NCI-H748 (cell line): ENCODE results near the gene ITPA.

Experiments used
- DNase-seq: peaks from one replicate; lab custom pipeline; 2025; ENCODE audit not compliant: unreplicated experiment; lab: John Stamatoyannopoulos, UW

Gene ITPA

DNA sequence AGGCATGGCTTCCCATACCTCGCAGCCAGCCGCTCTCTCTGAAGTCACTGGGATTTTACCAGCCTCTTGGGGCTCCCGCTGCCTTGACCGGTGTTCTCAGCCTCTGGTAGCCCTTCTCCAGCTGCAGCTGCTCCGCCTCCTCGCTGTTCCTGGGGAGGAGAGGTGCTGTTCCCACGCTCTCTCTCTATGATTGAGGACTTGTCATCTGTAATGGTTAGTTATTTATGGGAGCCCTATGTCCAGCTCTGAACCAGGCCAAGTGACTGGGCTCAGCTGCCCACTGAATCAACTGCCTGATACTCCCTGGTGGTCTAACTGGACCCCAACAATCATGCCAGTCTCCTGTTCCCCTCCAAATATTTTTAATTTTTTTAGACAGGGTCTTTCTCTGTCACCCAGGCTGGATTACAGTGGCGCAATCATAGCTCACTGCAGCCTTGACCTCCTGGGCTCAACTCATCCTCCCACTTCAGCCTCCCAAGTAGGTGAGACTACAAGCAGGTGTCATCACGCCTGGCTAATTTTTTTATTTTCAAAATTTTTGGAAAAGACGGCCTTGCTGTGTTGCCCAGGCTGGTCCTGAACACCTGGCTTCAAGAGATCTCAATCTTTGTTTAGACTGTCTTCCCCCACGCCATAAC, 34.5 kb downstream of the ITPA start:
- no peak for DNase-seq

DNA sequence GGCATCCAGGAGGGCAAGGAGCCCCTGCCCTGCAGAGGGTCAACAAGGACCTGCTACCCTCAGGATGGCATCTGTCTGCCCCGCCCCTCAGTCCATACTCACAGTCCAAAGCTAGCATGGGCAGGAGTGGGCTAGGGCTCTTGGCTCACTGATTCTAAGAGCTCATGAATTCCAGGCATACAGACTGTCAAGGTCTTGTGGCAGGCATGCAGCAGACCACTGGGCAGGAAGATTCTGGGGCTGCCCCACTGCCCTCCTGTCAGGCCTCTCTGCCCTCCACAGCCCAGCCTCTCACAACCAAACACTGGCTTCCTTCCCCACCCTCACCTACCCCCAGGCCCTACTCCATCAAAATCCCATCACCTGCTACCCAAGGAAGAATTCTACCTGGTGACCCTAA, 35.3 kb downstream of the ITPA start:
- no peak for DNase-seq

DNA sequence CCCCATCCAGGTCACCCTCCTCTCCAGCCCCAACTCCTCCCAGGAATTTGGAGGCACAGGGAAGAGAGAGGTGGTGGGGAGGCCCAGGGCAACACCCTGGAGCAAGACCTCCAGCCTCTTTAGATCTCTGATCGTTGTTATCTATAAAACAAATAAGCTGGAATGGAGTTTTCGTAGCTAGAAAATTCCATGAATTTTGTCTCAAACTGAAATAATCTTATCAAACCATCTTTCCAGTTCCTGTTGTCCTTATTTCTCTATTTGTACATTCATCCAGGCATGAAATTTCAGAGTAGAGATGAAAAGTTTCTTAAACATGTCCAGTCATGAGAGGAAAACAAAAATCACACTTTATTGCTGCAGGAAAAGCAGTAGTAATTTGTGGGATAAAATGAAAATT, 35.9 kb downstream of the ITPA start:
- no peak for DNase-seq

DNA sequence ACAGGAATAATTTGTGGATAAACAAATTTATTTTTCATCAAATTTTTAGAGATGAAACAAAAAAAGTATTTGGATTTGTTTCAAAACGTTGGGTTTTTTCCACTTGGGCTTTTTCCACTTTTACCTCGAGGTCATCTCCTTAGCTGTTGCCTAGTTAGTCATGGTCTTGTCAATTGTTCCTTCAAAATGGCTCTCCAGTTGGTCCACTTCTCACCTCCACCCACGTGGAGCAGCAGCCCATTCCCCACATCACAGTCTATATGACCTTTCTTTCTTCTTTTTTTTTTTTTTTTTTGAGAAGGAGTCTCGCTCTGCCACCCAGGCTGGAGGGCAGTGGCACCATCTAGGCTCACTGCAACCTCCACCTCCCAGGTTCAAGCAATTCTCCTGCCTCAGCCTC, 36.4 kb downstream of the ITPA start:
- no peak for DNase-seq

DNA sequence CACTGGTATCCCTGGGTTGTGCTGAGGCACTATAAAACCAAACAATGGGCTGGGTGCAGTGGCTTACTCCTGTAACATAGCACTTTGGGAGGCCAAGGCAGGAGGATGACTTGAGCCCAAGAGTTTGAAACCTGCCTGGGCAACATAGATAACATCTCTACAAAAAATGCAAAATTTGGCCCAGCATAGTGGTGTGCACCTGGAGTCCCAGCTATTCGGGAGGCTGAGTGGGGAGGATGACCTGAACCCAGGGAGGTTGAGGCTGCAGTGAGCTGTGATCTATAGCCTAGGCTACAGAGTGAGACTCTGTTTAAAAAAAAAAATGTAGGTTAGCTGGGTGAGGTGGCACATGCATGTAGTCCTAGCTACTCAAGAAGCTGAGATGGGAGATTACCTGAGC, 37.4 kb downstream of the ITPA start:
- DNase-seq: no peak

DNA sequence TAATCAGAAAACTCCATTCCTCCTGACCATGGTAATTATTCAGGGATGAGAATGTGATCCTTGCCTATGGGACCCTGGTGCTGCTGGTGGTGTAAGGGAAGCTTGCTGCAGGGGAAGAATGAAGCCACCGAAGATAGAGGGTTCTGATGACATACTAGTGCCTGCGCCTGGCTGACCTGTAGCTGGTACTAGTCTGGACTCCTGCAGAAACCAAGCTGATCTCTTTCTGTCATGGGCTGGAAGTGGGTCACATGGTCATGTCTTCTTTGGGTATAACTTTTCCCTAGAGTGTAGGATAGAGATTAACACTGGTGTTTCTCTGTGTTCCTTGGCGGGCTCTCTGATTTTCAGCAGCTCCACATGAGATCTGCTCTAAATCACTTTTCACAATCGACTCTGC, 38.3 kb downstream of the ITPA start:
- no peak for DNase-seq

DNA sequence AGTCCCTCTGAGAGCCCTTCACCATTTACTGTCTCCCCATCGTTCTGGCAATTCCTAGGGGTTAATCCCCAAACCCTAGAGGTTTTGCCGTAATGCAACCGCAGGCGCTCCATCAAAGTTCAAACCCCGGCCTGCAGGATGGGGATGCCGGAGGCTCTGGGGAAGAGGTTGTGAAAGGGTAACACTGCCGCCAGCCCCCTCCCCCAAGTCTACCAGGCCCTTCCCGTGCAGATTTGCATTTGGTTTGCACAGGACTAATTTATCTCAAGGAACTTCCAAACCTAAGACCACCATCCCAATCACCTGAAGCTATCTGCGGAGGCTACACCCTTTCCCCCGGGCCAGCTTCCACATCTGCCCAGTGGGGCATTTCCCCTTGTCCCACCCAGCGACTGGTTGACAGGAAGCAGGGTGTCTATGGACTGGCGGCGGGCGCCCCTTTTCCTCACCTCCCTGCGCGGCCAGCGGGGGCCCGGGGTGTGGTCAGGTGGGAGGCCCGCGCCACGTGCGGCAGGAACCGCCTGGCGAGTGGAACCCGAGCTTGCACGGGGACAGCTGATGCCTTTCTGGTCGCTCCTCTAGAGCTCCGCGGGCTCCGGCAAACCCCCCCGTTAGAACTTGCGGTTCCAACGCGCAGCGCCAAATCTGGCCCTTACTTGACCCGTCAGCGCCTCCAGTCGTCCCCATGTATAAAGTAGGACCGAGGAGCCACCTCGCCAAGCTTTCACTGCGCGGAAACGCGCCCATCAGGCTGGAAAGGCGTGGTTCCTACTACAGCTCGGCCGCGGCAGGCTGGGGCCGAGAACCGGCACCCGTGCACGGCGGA, 39.1 kb downstream of the ITPA start:
- DNase-seq: peak; percentile 74

DNA sequence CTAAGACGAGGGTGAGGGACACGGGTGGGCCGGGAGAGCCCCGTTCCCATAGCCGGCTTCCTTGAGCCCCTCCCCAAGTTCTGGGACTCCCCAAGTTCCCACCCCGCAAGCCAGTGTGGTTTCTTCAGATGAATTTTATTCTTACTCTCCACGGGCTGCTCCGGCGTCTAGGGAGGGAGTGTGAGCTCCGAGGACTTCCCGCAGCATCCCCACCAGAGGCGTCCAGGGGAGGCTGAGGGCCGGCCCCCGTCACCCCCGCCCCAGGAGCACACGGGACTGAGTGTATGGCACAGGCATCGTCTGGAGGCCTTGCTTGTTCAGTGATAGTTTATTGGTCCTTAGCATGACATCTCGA, 39.7 kb downstream of the ITPA start:
- DNase-seq: no peak

DNA sequence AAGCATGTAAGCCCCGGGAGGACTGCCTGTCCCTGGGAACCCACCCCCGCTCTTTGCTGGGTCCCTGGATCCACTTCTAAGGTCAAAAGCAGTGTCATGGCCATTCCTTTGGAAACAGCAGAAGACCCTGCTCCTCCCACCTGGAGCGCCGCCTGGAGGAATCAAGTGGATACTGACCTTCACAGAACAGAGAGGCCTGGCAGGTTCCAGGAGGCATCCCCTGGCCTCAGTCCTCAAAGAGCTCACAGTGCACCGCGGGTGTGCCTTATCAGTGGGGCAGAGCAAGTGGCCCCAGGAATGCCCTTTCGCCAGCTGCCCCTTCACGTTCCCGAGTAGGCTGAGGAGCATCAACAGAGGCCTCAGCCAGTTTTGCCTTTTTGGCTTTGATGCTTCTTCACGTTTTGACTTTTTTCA, 40.8 kb downstream of the ITPA start:
- peak; percentile 59 for DNase-seq

DNA sequence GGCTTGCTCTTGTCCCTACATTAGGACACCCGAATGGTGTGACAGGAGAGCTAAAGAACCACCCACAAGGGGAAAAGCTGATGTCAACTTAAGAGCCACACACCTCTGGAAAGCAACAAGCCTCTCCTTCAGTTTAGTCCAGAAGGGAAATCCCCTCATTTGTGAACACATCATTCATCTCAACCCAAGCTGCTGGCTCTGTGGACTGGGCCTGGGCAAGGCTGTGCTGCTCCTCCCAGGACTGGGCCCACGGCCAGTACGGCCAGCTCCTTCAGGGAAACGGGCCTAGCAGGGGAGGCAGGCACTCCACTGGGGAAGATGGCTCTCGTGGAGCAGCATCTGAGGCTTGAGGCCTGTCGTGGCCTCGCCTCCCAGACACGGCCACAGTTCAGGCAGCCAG, 42.5 kb downstream of the ITPA start:
- DNase-seq: no peak

DNA sequence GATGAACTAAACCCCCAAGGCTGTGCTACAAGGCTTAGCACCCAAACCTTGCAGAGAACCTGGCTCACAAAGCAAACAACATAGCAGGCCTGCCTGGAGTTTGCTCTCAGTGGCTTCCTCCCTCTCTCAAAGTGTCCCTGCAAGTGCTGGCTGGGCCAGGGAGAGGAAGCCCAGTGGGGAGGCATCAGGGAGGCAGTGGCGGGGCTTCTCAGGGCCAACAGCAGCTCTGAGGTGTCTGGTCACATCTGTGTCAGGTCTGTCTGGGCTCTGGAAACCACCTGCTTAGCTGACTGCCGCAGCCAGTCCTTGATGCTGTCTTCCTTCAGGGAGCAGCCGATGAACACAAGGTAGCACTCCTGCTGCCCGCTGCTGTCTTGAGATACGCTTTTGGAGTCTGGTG, 46.4 kb downstream of the ITPA start:
- DNase-seq: no peak

DNA sequence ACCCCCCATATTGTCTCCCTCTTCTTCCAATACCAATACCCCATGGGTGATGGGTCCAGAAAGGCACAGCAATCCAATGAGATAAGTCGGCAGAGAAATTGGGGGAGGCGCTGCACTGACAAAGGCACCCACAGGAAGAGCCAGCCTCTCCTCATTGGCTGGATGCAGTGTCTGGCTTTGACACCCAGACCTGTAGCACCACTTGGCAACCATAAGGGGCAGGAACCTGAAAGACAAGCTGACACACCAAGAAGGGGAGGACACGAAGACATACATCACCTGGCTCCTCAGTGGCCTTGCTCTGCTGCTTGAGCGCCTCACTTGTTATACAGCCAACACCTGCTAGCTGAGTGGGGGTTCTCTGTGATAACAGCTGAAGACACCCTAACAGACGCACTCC, 49.1 kb downstream of the ITPA start:
- no peak for DNase-seq

DNA sequence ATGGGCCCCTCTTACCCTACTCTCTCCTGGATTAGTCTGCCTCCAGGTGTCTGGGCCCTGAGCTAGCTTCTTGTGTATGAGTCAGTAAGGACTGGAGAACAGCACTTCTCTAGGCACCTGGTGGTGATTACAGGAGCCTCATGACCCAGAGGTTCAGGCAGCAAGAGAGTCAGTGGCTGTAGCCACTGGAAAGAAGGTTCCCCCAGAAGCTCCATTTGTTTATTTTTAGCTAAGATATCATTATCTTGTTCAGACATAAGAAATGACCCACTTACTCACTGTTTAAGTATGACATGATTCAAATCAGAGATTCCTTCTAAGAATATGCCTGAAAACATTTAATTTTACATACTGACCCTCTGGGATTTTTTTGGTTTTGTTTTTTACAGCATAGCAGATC, 53.3 kb downstream of the ITPA start:
- no peak for DNase-seq

DNA sequence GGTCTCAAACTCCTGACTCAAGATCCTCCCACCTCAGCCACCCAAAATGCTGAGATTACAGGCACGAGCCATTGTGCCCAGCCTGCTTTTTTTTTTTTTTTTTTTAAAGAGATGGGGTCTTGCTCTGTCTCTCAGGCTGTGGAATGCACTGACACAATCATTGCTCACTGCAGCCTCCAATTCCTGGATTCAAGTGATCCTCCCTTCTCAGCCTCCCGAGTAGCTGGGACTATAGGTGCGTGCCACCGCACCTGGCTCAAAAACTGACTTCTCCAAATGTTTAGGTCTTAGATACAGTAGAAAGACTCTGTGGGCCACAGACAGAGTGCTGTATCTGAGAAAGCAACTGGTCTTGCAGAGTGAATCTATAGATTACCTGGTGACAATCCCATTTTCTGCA, 60.8 kb downstream of the ITPA start:
- DNase-seq: no peak

DNA sequence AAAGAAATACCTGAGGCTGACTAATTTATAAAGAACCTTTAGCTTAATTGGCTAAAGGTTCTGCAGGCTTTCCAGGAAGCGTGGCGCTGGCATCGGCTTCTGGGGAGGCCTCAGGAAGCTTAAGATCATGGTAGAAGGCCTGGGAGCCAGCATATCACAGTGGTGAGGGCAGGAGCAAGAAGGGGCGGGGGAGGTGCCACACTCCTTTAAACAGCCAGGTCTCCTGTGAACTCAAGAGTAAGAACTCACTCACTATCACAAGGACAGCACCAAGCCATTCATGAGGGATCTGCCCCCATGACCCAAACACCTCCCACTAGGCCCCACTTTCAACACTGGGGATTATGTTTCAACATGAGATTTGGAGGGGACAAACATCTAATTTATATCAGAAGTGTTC, 64.1 kb downstream of the ITPA start:
- DNase-seq: no peak
